H9 (cell line): ENCODE measurements around the gene OGG1. TPM values are rescaled to one million over a fixed set of nuclear protein-coding genes. Genes with fewer than 3 reads are reported as not detected.

Experiments used
- DNase-seq: peaks from one replicate; pipeline ENCODE4 v3.0.0-alpha.2; 2017
- H2AFZ ChIP-seq: one replicate; pipeline ENCODE4 v1.6.1; 2013; ENCODE audit warnings: mild to moderate bottlenecking, low read length, control low read depth, moderate library complexity
- H2AK5ac ChIP-seq: 2 replicates; pipeline ENCODE4 v1.6.1; 2013; ENCODE audit warnings: low read length, control low read depth, mixed read lengths; ENCODE audit not compliant: insufficient read length
- H2BK120ac ChIP-seq: one replicate; pipeline ENCODE4 v1.6.1; 2013; ENCODE audit warnings: low read depth, mild to moderate bottlenecking, low read length, control low read depth, inconsistent platforms; ENCODE audit not compliant: poor library complexity, severe bottlenecking
- H2BK12ac ChIP-seq: 2 replicates; pipeline ENCODE4 v1.6.1; 2013; ENCODE audit warnings: low read length, control low read depth, mixed read lengths, low read depth; ENCODE audit not compliant: insufficient read length
- H2BK15ac ChIP-seq: 2 replicates; pipeline ENCODE4 v1.6.1; 2013; ENCODE audit warnings: low read depth, low read length, control low read depth
- H2BK20ac ChIP-seq: one replicate; pipeline ENCODE4 v1.6.1; 2013; ENCODE audit warnings: low read depth, mild to moderate bottlenecking, low read length, control low read depth, inconsistent platforms; ENCODE audit not compliant: poor library complexity, severe bottlenecking
- H2BK5ac ChIP-seq: 2 replicates; pipeline ENCODE4 v1.6.1; 2013; ENCODE audit warnings: low read length, control low read depth, mixed read lengths; ENCODE audit not compliant: insufficient read length
- H3K14ac ChIP-seq: 2 replicates; pipeline ENCODE4 v1.6.1; 2013; ENCODE audit warnings: low read length, control low read depth; ENCODE audit not compliant: insufficient read depth
- H3K18ac ChIP-seq: 2 replicates; pipeline ENCODE4 v1.6.1; 2013; ENCODE audit warnings: low read depth, mild to moderate bottlenecking, mixed read lengths, low read length, control low read depth; ENCODE audit not compliant: insufficient read length
- H3K23ac ChIP-seq: 2 replicates; pipeline ENCODE4 v1.6.1; 2013; ENCODE audit warnings: low read length, control low read depth, mixed read lengths, low read depth; ENCODE audit not compliant: insufficient read length
- H3K23me2 ChIP-seq: 2 replicates; pipeline ENCODE4 v1.6.1; 2013; ENCODE audit warnings: low read depth, mild to moderate bottlenecking, mixed read lengths, low read length, control low read depth; ENCODE audit not compliant: insufficient read length, poor library complexity, severe bottlenecking
- H3K27ac ChIP-seq: 2 replicates; pipeline ENCODE4 v1.5.1; 2013; ENCODE audit warnings: low read length, control low read depth, mixed read lengths, low read depth; ENCODE audit not compliant: insufficient read length
- H3K27me3 ChIP-seq: 2 replicates; pipeline ENCODE4 v1.6.1; 2013; ENCODE audit warnings: low read length, control low read depth, inconsistent platforms; ENCODE audit not compliant: insufficient read depth
- H3K4ac ChIP-seq: 2 replicates; pipeline ENCODE4 v1.6.1; 2013; ENCODE audit warnings: low read depth, mild to moderate bottlenecking, control low read depth, inconsistent platforms, low read length, moderate library complexity
- H3K4me1 ChIP-seq: 2 replicates; pipeline ENCODE4 v1.6.1; 2013; ENCODE audit warnings: low read length, control low read depth, inconsistent platforms; ENCODE audit not compliant: insufficient read depth
- H3K4me2 ChIP-seq: 2 replicates; pipeline ENCODE4 v1.6.1; 2013; ENCODE audit warnings: low read length, control low read depth, mixed read lengths; ENCODE audit not compliant: insufficient read length, insufficient read depth
- H3K56ac ChIP-seq: 2 replicates; pipeline ENCODE4 v1.6.1; 2013; ENCODE audit warnings: low read depth, mild to moderate bottlenecking, mixed read lengths, low read length, control low read depth; ENCODE audit not compliant: insufficient read length
- H3K79me1 ChIP-seq: 2 replicates; pipeline ENCODE4 v1.6.1; 2013; ENCODE audit warnings: low read depth, mild to moderate bottlenecking, moderate library complexity, low read length, control low read depth, inconsistent platforms; ENCODE audit not compliant: insufficient read depth, poor library complexity, severe bottlenecking
- H3K79me2 ChIP-seq: 2 replicates; pipeline ENCODE4 v1.6.1; 2013; ENCODE audit warnings: low read length, control low read depth, inconsistent platforms; ENCODE audit not compliant: insufficient read depth
- H3K9ac ChIP-seq: 2 replicates; pipeline ENCODE4 v1.6.1; 2013; ENCODE audit warnings: low read length, control low read depth, mixed read lengths; ENCODE audit not compliant: insufficient read length; ENCODE audit errors: extremely low read depth
- H3K9me3 ChIP-seq: one replicate; pipeline ENCODE4 v1.6.1; 2013; ENCODE audit warnings: low read depth, low read length, inconsistent platforms; ENCODE audit not compliant: control insufficient read depth
- H3T11ph ChIP-seq: one replicate; pipeline ENCODE4 v1.6.1; 2013; ENCODE audit warnings: mild to moderate bottlenecking, low read length, control low read depth, inconsistent platforms
- H4K20me1 ChIP-seq: one replicate; pipeline ENCODE4 v1.6.1; 2013; ENCODE audit not compliant: control insufficient read depth, insufficient read length, insufficient read depth
- H4K5ac ChIP-seq: 2 replicates; pipeline ENCODE4 v1.6.1; 2013; ENCODE audit warnings: low read depth, mild to moderate bottlenecking, mixed read lengths, low read length, control low read depth; ENCODE audit not compliant: insufficient read length
- H4K8ac ChIP-seq: replicated peaks from 2 replicates; pipeline ENCODE4 v1.6.1; 2013; ENCODE audit warnings: low read length, control low read depth, mixed read lengths, low read depth; ENCODE audit not compliant: insufficient read length
- H4K91ac ChIP-seq: 2 replicates; pipeline ENCODE4 v1.6.1; 2013; ENCODE audit warnings: low read depth, mild to moderate bottlenecking, moderate library complexity, mixed read lengths, low read length, control low read depth; ENCODE audit not compliant: insufficient read length
- H3K27ac Mint-ChIP-seq, 3 experiments: 2 replicates in 2 of 3; 3 replicates in 1 of 3; pipeline ENCODE4 v1.8.0; 2020 to 2021; ENCODE audit warnings: mixed read lengths in 3 of 3, mild to moderate bottlenecking in 1 of 3, moderate library complexity in 1 of 3
- H3K27me3 Mint-ChIP-seq: 2 replicates; pipeline ENCODE4 v1.8.0; 2021; ENCODE audit warnings: low read depth, mild to moderate bottlenecking, moderate library complexity, mixed read lengths
- H3K36me3 Mint-ChIP-seq, 3 experiments: 2 replicates in 2 of 3; 3 replicates in 1 of 3; pipeline ENCODE4 v1.8.0; 2020 to 2021; ENCODE audit warnings: low read depth in 3 of 3, mixed read lengths in 3 of 3; ENCODE audit not compliant: insufficient read depth in 1 of 3
- H3K4me1 Mint-ChIP-seq, 2 experiments: 2 replicates each; pipeline ENCODE4 v1.8.0; 2020; ENCODE audit warnings: mixed read lengths in 2 of 2
- H3K4me3 Mint-ChIP-seq, 2 experiments: 2 replicates in 1 of 2; 3 replicates in 1 of 2; pipeline ENCODE4 v1.8.0; 2020 to 2021; ENCODE audit warnings: mild to moderate bottlenecking in 2 of 2, mixed read lengths in 2 of 2, moderate library complexity in 1 of 2
- H3K9me3 Mint-ChIP-seq, 2 experiments: 2 replicates in 1 of 2; 3 replicates in 1 of 2; pipeline ENCODE4 v1.8.0; 2020; ENCODE audit warnings: mild to moderate bottlenecking in 2 of 2, mixed read lengths in 2 of 2, moderate library complexity in 1 of 2
- WGBS: extraction: QIAGEN DNeasy Blood & Tissue Kit; methylation state at CpG from one replicate; pipeline ENCODE4 v1.1.7; 2013; ENCODE audit warnings: missing lambda C conversion rate, low lambda C conversion rate, mixed read lengths; ENCODE audit not compliant: insufficient read length; ENCODE audit errors: extremely low coverage; 5-methylcytosine and 5-hydroxymethylcytosine counted together
- total RNA-seq: library from RNA; stranded (reverse); gene quantifications from 2 replicates; pipeline ENCODE4 v1.2.1, GENCODE V29; 2021
- TF ChIP-seq, protein P1 (sequence below): fragments of 200-600 bp; sonication (generic); conservative IDR thresholded peaks from 3 replicates; pipeline ENCODE4 v1.8.0; 2021; ENCODE audit warnings: antibody characterized with exemption, mild to moderate bottlenecking

Gene OGG1
- total RNA-seq, 1 experiment from 2014 or later = 43.4 TPM

DNA sequence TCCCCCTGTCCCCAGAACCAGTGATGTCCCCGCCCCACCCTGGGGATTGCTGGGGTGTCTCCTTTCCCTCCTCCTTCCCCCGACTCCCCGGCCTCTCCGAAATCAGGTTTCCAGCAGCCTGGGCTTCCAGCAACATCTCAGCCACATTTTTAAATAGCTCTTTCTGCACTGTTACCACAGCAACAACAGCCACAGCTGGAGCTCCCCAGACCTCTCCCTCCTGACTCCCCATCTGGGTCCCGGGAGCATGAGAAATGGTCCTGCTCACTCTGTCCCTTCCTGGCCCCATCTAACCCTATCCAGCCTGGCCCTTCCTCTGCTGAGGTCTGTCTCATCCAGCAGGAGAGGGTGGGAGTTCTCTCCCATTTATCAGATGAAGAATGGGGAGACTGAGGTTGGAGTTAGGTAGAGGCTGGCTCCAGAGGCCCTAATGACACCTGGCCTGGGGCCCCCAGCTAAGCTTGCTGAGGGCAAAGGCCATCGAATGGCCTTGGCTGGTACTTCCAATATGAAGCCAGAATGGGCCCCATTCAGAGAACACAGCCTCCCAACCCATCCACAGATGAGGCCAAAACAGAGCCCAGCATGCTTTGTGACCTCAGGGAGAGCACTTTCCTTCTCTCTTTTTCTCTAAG is 18.5 kb downstream of the OGG1 start:
- no peak for DNase-seq
- H3K27ac ChIP-seq = no peak overlapping the region
- TF ChIP-seq, protein P1, sequence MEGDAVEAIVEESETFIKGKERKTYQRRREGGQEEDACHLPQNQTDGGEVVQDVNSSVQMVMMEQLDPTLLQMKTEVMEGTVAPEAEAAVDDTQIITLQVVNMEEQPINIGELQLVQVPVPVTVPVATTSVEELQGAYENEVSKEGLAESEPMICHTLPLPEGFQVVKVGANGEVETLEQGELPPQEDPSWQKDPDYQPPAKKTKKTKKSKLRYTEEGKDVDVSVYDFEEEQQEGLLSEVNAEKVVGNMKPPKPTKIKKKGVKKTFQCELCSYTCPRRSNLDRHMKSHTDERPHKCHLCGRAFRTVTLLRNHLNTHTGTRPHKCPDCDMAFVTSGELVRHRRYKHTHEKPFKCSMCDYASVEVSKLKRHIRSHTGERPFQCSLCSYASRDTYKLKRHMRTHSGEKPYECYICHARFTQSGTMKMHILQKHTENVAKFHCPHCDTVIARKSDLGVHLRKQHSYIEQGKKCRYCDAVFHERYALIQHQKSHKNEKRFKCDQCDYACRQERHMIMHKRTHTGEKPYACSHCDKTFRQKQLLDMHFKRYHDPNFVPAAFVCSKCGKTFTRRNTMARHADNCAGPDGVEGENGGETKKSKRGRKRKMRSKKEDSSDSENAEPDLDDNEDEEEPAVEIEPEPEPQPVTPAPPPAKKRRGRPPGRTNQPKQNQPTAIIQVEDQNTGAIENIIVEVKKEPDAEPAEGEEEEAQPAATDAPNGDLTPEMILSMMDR = no peak
- no peaks in the 10 kb centered on the region; the same call in 1 of the 2 replicates for H3K27me3 ChIP-seq
- peaks cover 0 to 16% (median 2%) of the 10 kb centered on the region in 3 experiments; a peak in 3 of 7 replicates for H3K36me3 Mint-ChIP-seq
- no peak overlapping the region for H2BK120ac ChIP-seq
- H2AK5ac ChIP-seq = no peak overlapping the region
- no peak overlapping the region for H2BK12ac ChIP-seq
- H3T11ph ChIP-seq = no peak overlapping the region
- H2BK20ac ChIP-seq = no peak overlapping the region
- H3K18ac ChIP-seq = no peak overlapping the region
- no peak overlapping the region for H3K27ac Mint-ChIP-seq
- no peak overlapping the region for H4K5ac ChIP-seq
- no peaks in the 10 kb centered on the region for H3K9me3 ChIP-seq
- H3K27me3 Mint-ChIP-seq = peaks cover 57% of the 10 kb centered on the region
- H3K23me2 ChIP-seq = no peaks in the 10 kb centered on the region
- no peak overlapping the region for H3K4me3 Mint-ChIP-seq
- peaks cover 21 to 32% of the 10 kb centered on the region in 2 experiments for H3K4me1 Mint-ChIP-seq
- H3K4ac ChIP-seq = no peak overlapping the region
- no peak overlapping the region for H2BK15ac ChIP-seq
- H3K4me1 ChIP-seq = no peaks in the 10 kb centered on the region
- no peak overlapping the region for H4K8ac ChIP-seq
- H3K14ac ChIP-seq = no peak overlapping the region
- H3K4me2 ChIP-seq = no peak overlapping the region
- no peak overlapping the region for H2BK5ac ChIP-seq
- no peaks in the 10 kb centered on the region for H3K79me1 ChIP-seq
- no CpG with 5 or more reads among the region's 6 CpGs for WGBS
- no peak overlapping the region for H2AFZ ChIP-seq
- H3K56ac ChIP-seq = no peak overlapping the region
- H3K23ac ChIP-seq = no peak overlapping the region
- no peak overlapping the region for H4K91ac ChIP-seq
- no peaks in the 10 kb centered on the region for H4K20me1 ChIP-seq
- H3K9ac ChIP-seq = no peak overlapping the region
- no peaks in the 10 kb centered on the region for H3K79me2 ChIP-seq
- no peaks in the 10 kb centered on the region for H3K9me3 Mint-ChIP-seq
